Neural progenitor cell (in vitro differentiated cells): ENCODE results near the gene STK11IP.
A peak's percentile ranks its signal among the peaks of the same experiment; 100 is the strongest.

Experiments
- CTCF ChIP-seq: fragments of 200-600 bp; sonication (generic); IDR thresholded peaks from 2 replicates; pipeline ENCODE4 v1.5.1; 2017; ENCODE audit warnings: antibody characterized with exemption, mild to moderate bottlenecking
- EZH2phosphoT487 ChIP-seq: fragments of 200-600 bp; sonication (generic); IDR thresholded peaks from 2 replicates; pipeline ENCODE4 v1.6.1; 2017; ENCODE audit warnings: antibody characterized with exemption

GRCh38 chr2:219627103-219628100 is 29.7 kb downstream of the STK11IP start, which contains the start of gene SLC4A3:
- TF ChIP-seq CTCF (peak; percentile 30), EZH2phosphoT487 (no peak)
